ENCODE data around the gene FGGY.

Gene FGGY

DNA sequence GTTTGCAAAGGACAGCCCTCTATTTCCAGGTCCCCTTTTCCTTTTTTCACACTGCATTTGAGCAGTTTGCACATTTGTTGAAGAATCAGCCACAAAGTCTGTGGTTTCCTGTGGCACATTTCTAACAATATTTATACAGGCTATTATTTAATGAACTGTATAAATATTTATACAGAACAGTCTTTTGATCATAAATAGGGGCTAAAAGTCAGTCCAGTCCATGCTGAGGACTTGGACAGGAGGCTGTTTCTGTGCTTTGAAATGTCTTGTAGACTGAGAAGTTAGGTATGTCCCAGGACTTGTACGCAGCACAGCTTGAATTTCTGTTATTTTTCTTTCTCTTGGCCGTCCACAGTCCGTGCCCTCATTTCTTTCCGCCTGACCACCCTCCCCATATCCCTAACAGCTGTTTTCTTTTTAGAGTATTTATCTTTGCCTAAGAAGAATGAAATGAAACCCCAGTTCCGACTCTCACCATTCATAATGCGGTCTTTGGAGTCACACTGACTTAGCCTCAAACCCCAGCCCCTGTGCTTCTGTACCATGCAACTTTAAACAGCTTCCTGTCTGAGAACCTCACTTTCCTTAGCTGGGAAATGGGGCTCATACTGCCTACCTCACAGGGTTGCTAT, 19.7 kb downstream of the FGGY start:
- H3K27me3 ChIP-seq (ENCODE audit: control insufficient read depth, insufficient read depth, low read length): no peaks in the 10 kb centered on the region
- no peaks in the 10 kb centered on the region for H3K36me3 ChIP-seq (ENCODE audit: control insufficient read depth, insufficient read depth, low read length)
- H3K27ac ChIP-seq (ENCODE audit: low read depth, low read length): no peak overlapping the region
- H3K4me3 ChIP-seq (ENCODE audit: low read depth, low read length): no peak overlapping the region
- H3K9ac ChIP-seq (ENCODE audit: low read depth, low read length): no peak overlapping the region
- H3K9me3 ChIP-seq (ENCODE audit: control insufficient read depth, insufficient read depth, low read length): no peaks in the 10 kb centered on the region; the same call in 1 of the 2 replicates
- peaks cover 17% of the 10 kb centered on the region for H3K4me1 ChIP-seq (ENCODE audit: control insufficient read depth, insufficient read depth, low read length)

DNA sequence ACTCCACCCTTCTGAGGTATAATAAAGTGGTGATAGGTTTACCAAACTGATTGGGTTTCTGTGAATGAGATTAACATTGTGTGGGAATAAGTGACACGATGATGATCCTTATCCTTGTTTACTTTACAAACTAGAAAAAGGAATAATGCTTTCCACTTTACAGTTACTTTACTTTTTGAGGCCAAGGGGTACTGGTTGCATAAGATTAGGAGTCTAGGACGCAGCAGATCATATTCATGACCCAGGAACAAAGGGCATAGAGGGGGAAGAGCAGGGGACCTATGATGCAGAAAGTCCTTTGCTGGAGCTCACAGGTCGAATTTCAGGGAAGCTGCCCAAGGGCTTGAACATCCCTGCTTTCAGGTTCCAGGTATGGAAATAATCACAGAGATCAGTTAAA, 20.4 kb downstream of the FGGY start:
- H3K27ac ChIP-seq (ENCODE audit: low read depth, low read length): no peak overlapping the region

DNA sequence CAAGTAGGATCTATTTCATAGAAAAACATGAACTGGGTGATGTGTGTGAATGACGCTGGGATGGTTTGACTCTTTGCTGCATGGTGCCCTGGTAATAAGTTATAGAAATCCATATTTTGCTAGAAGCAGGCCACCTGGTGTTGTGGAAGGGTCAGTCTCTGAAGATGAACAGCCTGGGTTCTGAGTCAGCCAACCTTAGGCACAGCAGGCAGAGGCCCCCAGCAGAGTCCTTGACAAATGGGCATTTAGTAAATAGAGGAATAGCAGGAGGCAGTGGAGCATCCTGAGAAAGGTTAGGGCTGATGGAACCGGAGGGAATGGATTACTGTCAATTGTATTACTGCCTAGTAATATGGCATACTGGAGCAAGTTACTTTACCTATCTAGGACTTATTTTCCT, 20.9 kb downstream of the FGGY start:
- no peak overlapping the region for H3K9ac ChIP-seq (ENCODE audit: low read depth, low read length)
- H3K4me1 ChIP-seq (ENCODE audit: control insufficient read depth, insufficient read depth, low read length): peaks cover 17% of the 10 kb centered on the region
- H3K9me3 ChIP-seq (ENCODE audit: control insufficient read depth, insufficient read depth, low read length): no peaks in the 10 kb centered on the region; the same call in 1 of the 2 replicates
- no peak overlapping the region for H3K27ac ChIP-seq (ENCODE audit: low read depth, low read length)
- H3K27me3 ChIP-seq (ENCODE audit: control insufficient read depth, insufficient read depth, low read length): no peaks in the 10 kb centered on the region
- H3K36me3 ChIP-seq (ENCODE audit: control insufficient read depth, insufficient read depth, low read length): no peaks in the 10 kb centered on the region
- no peak overlapping the region for H3K4me3 ChIP-seq (ENCODE audit: low read depth, low read length)

More for the DNA sequence above, 20.4 kb downstream of the FGGY start:
- H3K36me3 ChIP-seq (ENCODE audit: control insufficient read depth, insufficient read depth, low read length): no peaks in the 10 kb centered on the region
- H3K4me1 ChIP-seq (ENCODE audit: control insufficient read depth, insufficient read depth, low read length): peaks cover 17% of the 10 kb centered on the region
- H3K4me3 ChIP-seq (ENCODE audit: low read depth, low read length): no peak overlapping the region
- no peaks in the 10 kb centered on the region; the same call in 1 of the 2 replicates for H3K9me3 ChIP-seq (ENCODE audit: control insufficient read depth, insufficient read depth, low read length)
- H3K9ac ChIP-seq (ENCODE audit: low read depth, low read length): no peak overlapping the region
- H3K27me3 ChIP-seq (ENCODE audit: control insufficient read depth, insufficient read depth, low read length): no peaks in the 10 kb centered on the region

DNA sequence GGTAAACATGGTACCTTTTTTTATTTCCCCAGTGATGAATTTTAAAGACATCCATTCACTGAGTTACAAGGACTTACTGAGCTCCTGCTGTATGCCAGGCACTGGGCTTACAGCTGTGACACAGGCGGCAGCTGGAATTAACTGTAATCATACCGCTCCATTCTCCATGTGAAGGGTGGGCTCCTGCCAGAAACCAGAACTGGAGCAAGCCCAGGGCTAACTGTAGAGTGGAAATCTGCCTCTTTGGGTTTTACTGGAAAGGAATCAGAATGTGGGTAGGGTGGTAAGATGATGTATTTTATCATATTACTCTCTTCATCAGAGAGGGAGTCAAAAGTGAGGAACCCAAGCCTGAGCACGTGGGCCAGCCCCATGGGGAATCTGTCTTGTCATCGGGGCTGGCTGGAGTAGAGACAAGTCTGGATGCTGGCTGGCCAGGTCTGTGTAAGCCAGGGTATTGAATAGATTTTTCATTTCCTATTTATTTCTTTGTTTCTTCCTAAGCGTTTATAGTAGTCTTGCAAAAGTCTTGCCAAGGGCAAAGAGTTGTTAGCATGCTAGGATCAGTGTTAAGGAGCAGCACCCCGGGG, 21.5 kb downstream of the FGGY start:
- Histone ChIP-seq H3K9me3 (ENCODE audit: control insufficient read depth, insufficient read depth, low read length) (no peaks in the 10 kb centered on the region; the same call in 1 of the 2 replicates), H3K27ac (ENCODE audit: low read depth, low read length) (no peak overlapping the region), H3K27me3 (ENCODE audit: control insufficient read depth, insufficient read depth, low read length) (no peaks in the 10 kb centered on the region), H3K4me3 (ENCODE audit: low read depth, low read length) (no peak overlapping the region), H3K9ac (ENCODE audit: low read depth, low read length) (no peak overlapping the region), H3K4me1 (ENCODE audit: control insufficient read depth, insufficient read depth, low read length) (peaks cover 17% of the 10 kb centered on the region), H3K36me3 (ENCODE audit: control insufficient read depth, insufficient read depth, low read length) (no peaks in the 10 kb centered on the region)

DNA sequence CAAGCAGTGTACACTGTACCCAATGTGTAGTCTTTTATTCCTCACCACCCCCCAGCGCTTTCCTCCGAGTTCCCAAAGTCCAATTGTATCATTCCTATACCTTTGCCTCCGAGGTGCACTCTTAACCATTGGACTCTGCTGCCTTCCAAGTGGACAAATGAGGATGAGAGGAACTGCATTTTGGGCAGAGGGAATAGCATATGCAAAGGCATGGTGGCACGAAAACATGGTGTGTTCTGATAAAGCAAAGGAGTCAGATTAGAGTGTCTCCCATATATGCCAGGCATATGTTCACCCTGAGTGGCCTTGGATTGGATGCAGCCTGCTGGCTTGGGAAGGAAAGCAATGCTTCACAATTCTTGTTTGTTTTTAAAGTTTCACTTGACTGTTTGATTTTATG, 25.5 kb downstream of the FGGY start:
- Histone ChIP-seq H3K9ac (ENCODE audit: low read depth, low read length) (no peak overlapping the region), H3K36me3 (ENCODE audit: control insufficient read depth, insufficient read depth, low read length) (no peaks in the 10 kb centered on the region), H3K4me3 (ENCODE audit: low read depth, low read length) (no peak overlapping the region), H3K9me3 (ENCODE audit: control insufficient read depth, insufficient read depth, low read length) (no peaks in the 10 kb centered on the region; the same call in 1 of the 2 replicates), H3K27ac (ENCODE audit: low read depth, low read length) (no peak overlapping the region), H3K4me1 (ENCODE audit: control insufficient read depth, insufficient read depth, low read length) (peaks cover 11% of the 10 kb centered on the region), H3K27me3 (ENCODE audit: control insufficient read depth, insufficient read depth, low read length) (no peaks in the 10 kb centered on the region)

DNA sequence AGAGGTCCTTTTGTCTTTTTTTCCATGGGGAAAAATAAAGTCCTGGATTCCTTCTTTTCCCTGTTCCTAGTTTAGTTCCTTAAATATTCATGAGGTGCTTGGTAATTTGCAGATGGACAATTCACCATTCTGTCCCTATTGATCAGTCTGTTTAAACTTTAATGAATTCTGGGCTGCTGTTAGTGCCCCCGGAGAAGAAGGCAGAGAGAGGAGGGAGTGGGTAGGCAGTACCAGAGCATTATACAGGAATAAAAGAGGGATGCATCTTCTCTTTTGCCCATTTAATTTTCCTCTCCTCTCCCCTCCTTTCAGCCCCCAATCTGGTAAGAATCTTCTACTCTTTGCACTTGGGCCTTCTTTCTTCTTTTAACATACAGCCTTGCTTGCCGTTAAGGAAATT, 25.9 kb downstream of the FGGY start:
- H3K4me1 ChIP-seq (ENCODE audit: control insufficient read depth, insufficient read depth, low read length): peaks cover 6% of the 10 kb centered on the region; the same call in 1 of the 2 replicates
- H3K4me3 ChIP-seq (ENCODE audit: low read depth, low read length): no peak overlapping the region
- no peak overlapping the region for H3K9ac ChIP-seq (ENCODE audit: low read depth, low read length)
- no peaks in the 10 kb centered on the region for H3K36me3 ChIP-seq (ENCODE audit: control insufficient read depth, insufficient read depth, low read length)
- no peaks in the 10 kb centered on the region for H3K27me3 ChIP-seq (ENCODE audit: control insufficient read depth, insufficient read depth, low read length)
- no peaks in the 10 kb centered on the region; the same call in 1 of the 2 replicates for H3K9me3 ChIP-seq (ENCODE audit: control insufficient read depth, insufficient read depth, low read length)
- H3K27ac ChIP-seq (ENCODE audit: low read depth, low read length): no peak overlapping the region

DNA sequence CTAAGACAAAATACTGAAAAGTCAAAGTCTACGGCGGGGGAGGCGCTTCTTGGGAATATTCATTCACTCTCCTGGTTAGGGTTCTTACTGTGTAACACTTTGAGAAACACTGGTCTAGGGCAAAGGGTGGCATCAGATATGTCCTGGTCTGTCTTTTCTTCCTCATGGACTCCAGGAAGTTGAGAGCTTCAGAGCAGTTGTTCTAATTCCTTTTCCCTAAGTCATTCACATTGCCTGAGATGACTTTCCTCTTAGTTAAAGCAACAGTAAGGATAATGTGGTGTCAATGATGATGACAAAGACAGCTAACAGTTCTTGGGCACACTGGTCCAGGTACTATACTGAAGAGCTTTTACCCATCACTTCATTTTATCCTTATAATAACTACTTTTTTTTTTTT, 27.0 kb downstream of the FGGY start:
- Histone ChIP-seq H3K9ac (ENCODE audit: low read depth, low read length) (no peak overlapping the region), H3K4me3 (ENCODE audit: low read depth, low read length) (no peak overlapping the region), H3K27me3 (ENCODE audit: control insufficient read depth, insufficient read depth, low read length) (no peaks in the 10 kb centered on the region), H3K27ac (ENCODE audit: low read depth, low read length) (no peak overlapping the region), H3K4me1 (ENCODE audit: control insufficient read depth, insufficient read depth, low read length) (no peaks in the 10 kb centered on the region), H3K36me3 (ENCODE audit: control insufficient read depth, insufficient read depth, low read length) (no peaks in the 10 kb centered on the region), H3K9me3 (ENCODE audit: control insufficient read depth, insufficient read depth, low read length) (no peaks in the 10 kb centered on the region; the same call in 1 of the 2 replicates)

DNA sequence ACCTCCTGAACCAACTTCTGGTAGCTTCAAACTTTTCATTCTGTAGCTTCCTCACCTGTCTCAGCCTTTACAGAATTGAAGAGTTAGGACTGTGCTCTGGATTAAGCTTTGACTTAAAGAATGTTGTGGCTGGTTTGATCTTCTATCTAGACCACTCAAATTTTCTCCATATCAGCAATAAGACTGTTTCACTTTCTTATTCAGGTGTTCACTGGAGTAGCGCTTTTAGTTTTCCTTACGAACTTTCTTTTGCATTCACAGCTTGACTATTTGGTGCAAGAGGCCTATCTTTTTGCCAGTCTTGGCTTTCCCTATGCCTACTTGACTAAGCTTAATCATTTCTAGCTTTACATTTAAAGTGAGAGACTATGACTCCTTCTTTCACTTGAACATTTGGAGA, 31.5 kb downstream of the FGGY start:
- H3K9me3 ChIP-seq (ENCODE audit: control insufficient read depth, insufficient read depth, low read length): no peaks in the 10 kb centered on the region
- H3K27ac ChIP-seq (ENCODE audit: low read depth, low read length): no peak overlapping the region
- H3K27me3 ChIP-seq (ENCODE audit: control insufficient read depth, insufficient read depth, low read length): no peaks in the 10 kb centered on the region
- no peaks in the 10 kb centered on the region for H3K4me1 ChIP-seq (ENCODE audit: control insufficient read depth, insufficient read depth, low read length)
- H3K4me3 ChIP-seq (ENCODE audit: low read depth, low read length): no peak overlapping the region
- no peaks in the 10 kb centered on the region for H3K36me3 ChIP-seq (ENCODE audit: control insufficient read depth, insufficient read depth, low read length)
- H3K9ac ChIP-seq (ENCODE audit: low read depth, low read length): no peak overlapping the region

DNA sequence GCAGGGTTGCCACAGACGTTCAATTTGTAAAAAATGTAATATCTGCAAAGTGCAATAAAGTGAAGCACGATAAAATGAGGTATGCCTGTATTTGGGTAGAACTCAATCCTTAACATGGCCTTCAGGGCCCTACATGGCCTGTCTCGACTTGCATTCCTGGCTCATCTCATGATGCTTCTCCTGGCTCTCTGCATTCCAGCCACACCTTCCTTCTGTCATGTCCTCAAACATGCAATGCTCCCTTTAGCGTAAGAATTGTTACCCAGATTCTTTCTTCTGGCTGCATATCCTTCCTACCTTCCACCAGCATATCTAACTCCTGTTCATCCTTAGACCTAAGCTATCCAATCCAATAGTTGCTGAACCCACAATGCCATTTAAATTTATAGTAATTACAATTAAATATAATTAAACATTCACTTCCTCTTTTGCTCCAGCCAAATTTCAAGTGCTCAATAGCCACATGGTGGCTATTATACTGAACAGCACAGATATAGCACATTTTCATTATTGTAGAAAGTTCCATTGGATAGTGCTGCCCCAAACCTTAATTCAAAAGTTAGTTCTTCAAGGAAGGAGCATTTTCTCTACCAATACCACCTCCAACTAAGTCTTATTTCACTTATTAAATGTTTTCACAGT, 32.6 kb downstream of the FGGY start:
- H3K36me3 ChIP-seq (ENCODE audit: control insufficient read depth, insufficient read depth, low read length): no peaks in the 10 kb centered on the region
- H3K4me1 ChIP-seq (ENCODE audit: control insufficient read depth, insufficient read depth, low read length): no peaks in the 10 kb centered on the region
- H3K4me3 ChIP-seq (ENCODE audit: low read depth, low read length): no peak overlapping the region
- H3K27me3 ChIP-seq (ENCODE audit: control insufficient read depth, insufficient read depth, low read length): no peaks in the 10 kb centered on the region
- no peaks in the 10 kb centered on the region for H3K9me3 ChIP-seq (ENCODE audit: control insufficient read depth, insufficient read depth, low read length)
- H3K9ac ChIP-seq (ENCODE audit: low read depth, low read length): no peak overlapping the region
- H3K27ac ChIP-seq (ENCODE audit: low read depth, low read length): no peak overlapping the region

DNA sequence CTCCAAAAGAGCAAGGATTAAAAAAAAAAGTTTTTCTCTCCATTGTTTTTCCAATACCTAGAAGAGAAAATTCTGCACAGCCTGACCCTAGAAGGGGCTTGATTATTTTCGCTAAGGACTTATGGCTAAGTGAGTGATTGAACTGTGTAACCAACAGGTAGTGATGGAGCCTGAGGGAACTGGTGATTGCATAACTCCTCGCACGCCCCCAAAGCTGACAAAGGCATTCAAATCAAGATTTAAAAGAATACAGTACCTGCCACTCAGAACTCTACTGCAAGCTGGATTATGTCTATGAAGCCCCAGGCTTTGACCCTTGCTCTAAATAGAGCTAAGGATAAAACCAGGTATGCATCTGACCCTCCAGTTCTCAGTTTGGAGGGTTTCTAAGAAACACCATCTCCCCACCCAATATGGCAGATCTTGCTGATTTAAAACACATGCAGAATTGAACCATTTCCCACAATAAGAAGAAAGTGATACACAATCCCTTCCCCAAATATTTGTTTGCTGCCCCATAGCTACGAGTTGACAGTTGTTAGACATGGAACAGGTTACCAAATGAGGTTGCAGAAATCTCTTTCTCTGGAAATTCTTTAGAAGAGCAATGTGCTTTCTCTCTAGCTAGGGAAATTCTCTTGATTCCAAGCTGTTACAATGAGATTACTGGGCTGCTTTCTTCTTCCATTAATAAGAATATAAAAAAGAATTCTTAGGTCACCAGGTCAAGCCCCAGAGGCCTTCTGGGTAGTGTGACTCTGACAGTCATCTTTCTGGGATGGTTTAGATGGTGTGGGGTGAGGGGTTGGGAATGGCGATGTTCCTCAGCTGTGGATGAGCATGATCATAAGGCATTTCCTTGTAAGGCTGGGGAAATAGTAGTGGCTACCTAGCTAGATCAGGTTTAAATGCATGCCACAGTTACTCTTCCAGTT, 35.1 kb downstream of the FGGY start:
- Histone ChIP-seq H3K9ac (ENCODE audit: low read depth, low read length) (no peak overlapping the region), H3K4me3 (ENCODE audit: low read depth, low read length) (no peak overlapping the region), H3K4me1 (ENCODE audit: control insufficient read depth, insufficient read depth, low read length) (no peaks in the 10 kb centered on the region), H3K9me3 (ENCODE audit: control insufficient read depth, insufficient read depth, low read length) (no peaks in the 10 kb centered on the region), H3K36me3 (ENCODE audit: control insufficient read depth, insufficient read depth, low read length) (no peaks in the 10 kb centered on the region), H3K27me3 (ENCODE audit: control insufficient read depth, insufficient read depth, low read length) (no peaks in the 10 kb centered on the region), H3K27ac (ENCODE audit: low read depth, low read length) (no peak overlapping the region)
